SU-DHL-6 (cell line): ENCODE measurements around the gene NBDY.

Experiments used
- H2AFZ ChIP-seq: fragments of 200-600 bp; sonication (generic); 2 replicates; pipeline ENCODE4 v1.6.1; 2014; ENCODE audit warnings: low read depth, mild to moderate bottlenecking, moderate library complexity, mixed read lengths, antibody characterized with exemption, low read length; ENCODE audit not compliant: severe bottlenecking
- H3F3A ChIP-seq: fragments of 200-600 bp; shearing (Covaris generic); 2 replicates; pipeline ENCODE4 v1.6.0; 2016; ENCODE audit warnings: antibody characterized with exemption, mild to moderate bottlenecking; ENCODE audit not compliant: insufficient read depth
- H3K27ac ChIP-seq: fragments of 200-600 bp; sonication (generic); 2 replicates; pipeline ENCODE4 v1.5.1; 2016; ENCODE audit warnings: low read depth, mild to moderate bottlenecking, low read length, moderate library complexity, mixed read lengths
- H3K27me3 ChIP-seq: fragments of 200-600 bp; sonication (generic), shearing (Covaris generic); 2 replicates; pipeline ENCODE4 v1.6.0; 2014; ENCODE audit warnings: mild to moderate bottlenecking, low read length
- H3K36me3 ChIP-seq: fragments of 200-600 bp; sonication (generic); 2 replicates; pipeline ENCODE4 v1.6.1; 2014; ENCODE audit warnings: mild to moderate bottlenecking, low read length, mixed read lengths
- H3K4me2 ChIP-seq: fragments of 300-600, 200-600 bp; shearing (Covaris generic), sonication (generic); 2 replicates; pipeline ENCODE4 v1.6.0; 2014; ENCODE audit warnings: low read length, low read depth, mild to moderate bottlenecking; ENCODE audit not compliant: poor library complexity, severe bottlenecking
- H3K4me3 ChIP-seq: fragments of 200-600 bp; sonication (generic); 2 replicates; pipeline ENCODE4 v1.5.1; 2014; ENCODE audit warnings: antibody characterized with exemption, low read length, mild to moderate bottlenecking, mixed read lengths; ENCODE audit not compliant: insufficient read depth, poor library complexity, severe bottlenecking
- H3K79me2 ChIP-seq: fragments of 200-600 bp; sonication (generic); 2 replicates; pipeline ENCODE4 v1.6.1; 2014; ENCODE audit warnings: mild to moderate bottlenecking, low read length, moderate library complexity; ENCODE audit not compliant: insufficient read depth
- H3K9ac ChIP-seq: fragments of 200-600 bp; sonication (generic); 2 replicates; pipeline ENCODE4 v1.7.0; 2014; ENCODE audit warnings: mild to moderate bottlenecking, low read length
- H3K9me2 ChIP-seq: fragments of 200-600 bp; sonication (generic); replicated peaks from 2 replicates; pipeline ENCODE4 v1.6.1; 2014; ENCODE audit warnings: low read length; ENCODE audit not compliant: insufficient read depth
- H3K9me3 ChIP-seq: fragments of 200-600 bp; sonication (generic); 2 replicates; pipeline ENCODE4 v1.6.1; 2014; ENCODE audit warnings: low read length, mixed read lengths; ENCODE audit not compliant: insufficient read depth
- H4K20me1 ChIP-seq: fragments of 200-600 bp; sonication (generic); 2 replicates; pipeline ENCODE4 v1.6.1; 2014; ENCODE audit warnings: low read depth, mild to moderate bottlenecking, antibody characterized with exemption, low read length, moderate library complexity, mixed read lengths
- EZH2phosphoT487 ChIP-seq: fragments of 200-600 bp; sonication (generic), shearing (Covaris generic); conservative IDR thresholded peaks from 2 replicates; pipeline ENCODE4 v1.6.1; 2018; ENCODE audit warnings: mild to moderate bottlenecking, antibody characterized with exemption, low read length, moderate library complexity, mixed read lengths
- TF ChIP-seq, protein P1 (sequence below): fragments of 200-600 bp; sonication (generic); IDR thresholded peaks from one replicate; pipeline ENCODE4 v1.5.1; 2017; ENCODE audit warnings: antibody characterized with exemption, mild to moderate bottlenecking, low read length, moderate library complexity; ENCODE audit not compliant: insufficient read depth, poor library complexity, severe bottlenecking

The NBDY gene

DNA sequence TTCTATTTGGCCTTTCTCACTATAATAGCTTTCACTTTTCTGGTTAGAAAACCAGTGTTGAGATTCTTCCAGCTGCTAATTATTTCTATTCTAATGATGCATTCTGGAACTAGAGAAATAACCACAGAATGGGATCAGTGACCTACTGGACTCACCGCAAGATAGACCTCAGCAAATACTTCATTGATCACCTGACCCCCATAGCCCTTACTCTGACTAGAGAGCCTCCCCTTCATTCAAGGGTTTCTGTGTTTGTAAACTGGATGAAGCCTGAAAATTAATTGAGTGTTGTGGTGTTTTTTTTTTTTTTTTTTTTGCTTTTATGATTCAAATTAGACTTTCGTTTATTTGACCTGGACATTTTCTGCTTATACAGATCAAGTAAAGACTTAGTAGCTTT, 97.0 kb downstream of the NBDY start:
- Histone ChIP-seq H3K9me3 (no peaks in the 10 kb centered on the region), H4K20me1 (no peaks in the 10 kb centered on the region), H3K27me3 (no peaks in the 10 kb centered on the region), H3K4me2 (no peak overlapping the region), H3K4me3 (no peak overlapping the region), H3F3A (no peaks in the 10 kb centered on the region), H3K36me3 (no peaks in the 10 kb centered on the region), H3K9ac (no peak overlapping the region), H3K79me2 (no peaks in the 10 kb centered on the region), H3K9me2 (no peaks in the 10 kb centered on the region), H2AFZ (no peak overlapping the region), H3K27ac (no peak overlapping the region)
- TF ChIP-seq EZH2phosphoT487 = no peak
- TF ChIP-seq, protein P1, sequence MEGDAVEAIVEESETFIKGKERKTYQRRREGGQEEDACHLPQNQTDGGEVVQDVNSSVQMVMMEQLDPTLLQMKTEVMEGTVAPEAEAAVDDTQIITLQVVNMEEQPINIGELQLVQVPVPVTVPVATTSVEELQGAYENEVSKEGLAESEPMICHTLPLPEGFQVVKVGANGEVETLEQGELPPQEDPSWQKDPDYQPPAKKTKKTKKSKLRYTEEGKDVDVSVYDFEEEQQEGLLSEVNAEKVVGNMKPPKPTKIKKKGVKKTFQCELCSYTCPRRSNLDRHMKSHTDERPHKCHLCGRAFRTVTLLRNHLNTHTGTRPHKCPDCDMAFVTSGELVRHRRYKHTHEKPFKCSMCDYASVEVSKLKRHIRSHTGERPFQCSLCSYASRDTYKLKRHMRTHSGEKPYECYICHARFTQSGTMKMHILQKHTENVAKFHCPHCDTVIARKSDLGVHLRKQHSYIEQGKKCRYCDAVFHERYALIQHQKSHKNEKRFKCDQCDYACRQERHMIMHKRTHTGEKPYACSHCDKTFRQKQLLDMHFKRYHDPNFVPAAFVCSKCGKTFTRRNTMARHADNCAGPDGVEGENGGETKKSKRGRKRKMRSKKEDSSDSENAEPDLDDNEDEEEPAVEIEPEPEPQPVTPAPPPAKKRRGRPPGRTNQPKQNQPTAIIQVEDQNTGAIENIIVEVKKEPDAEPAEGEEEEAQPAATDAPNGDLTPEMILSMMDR = no peak

DNA sequence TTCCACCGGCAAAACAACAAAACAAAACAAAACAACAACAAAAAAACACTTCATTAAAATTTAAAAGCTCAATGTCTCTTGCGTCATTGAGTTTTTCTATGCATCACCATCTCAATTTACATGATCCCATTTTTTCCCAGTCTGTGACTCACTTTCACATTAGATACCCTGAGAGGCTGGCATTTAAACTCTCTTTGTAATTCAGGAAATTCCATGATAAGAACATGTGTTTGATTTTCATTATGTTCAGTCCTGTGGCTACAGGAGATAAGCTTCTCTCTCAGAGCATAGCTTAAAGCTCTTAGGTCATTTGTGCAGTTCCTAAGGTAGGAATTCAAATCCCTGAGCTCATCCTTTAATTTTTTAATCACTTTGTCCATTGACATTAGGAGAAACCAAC, 104.6 kb downstream of the NBDY start:
- Histone ChIP-seq H3K4me2 (no peak overlapping the region), H3K27ac (no peak overlapping the region), H2AFZ (no peak overlapping the region), H3K4me3 (no peak overlapping the region), H3F3A (no peaks in the 10 kb centered on the region), H4K20me1 (no peaks in the 10 kb centered on the region), H3K27me3 (no peaks in the 10 kb centered on the region), H3K9me3 (no peaks in the 10 kb centered on the region), H3K79me2 (no peaks in the 10 kb centered on the region), H3K9ac (no peak overlapping the region), H3K36me3 (no peaks in the 10 kb centered on the region), H3K9me2 (no peaks in the 10 kb centered on the region)
- no peak for TF ChIP-seq EZH2phosphoT487
- TF ChIP-seq, protein P1 = no peak

DNA sequence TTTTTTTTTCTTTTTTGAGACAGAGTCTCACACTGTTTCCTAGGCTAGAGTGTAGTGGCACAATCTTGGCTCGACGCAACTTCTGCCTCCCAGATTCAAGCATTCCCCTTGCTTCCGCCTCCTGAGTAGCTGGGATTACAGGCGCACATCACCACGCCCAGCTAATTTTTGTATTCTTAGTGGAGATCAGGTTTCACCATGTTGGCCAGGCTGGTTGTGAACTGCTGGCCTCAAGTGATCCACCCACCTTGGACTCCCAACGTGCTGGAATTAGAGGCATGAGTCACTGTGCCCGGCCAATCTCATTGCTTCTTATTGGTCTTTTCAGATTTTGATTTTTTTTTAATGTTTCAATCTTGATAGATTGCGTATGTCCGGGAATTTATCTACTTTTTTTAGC, 124.4 kb downstream of the NBDY start:
- Histone ChIP-seq H3K9me3 (no peaks in the 10 kb centered on the region), H3K27ac (no peak overlapping the region), H3K4me2 (no peak overlapping the region), H3K27me3 (no peaks in the 10 kb centered on the region), H4K20me1 (no peaks in the 10 kb centered on the region), H3K36me3 (no peaks in the 10 kb centered on the region), H3K9ac (no peak overlapping the region), H3K79me2 (no peaks in the 10 kb centered on the region), H3F3A (no peaks in the 10 kb centered on the region), H2AFZ (no peak overlapping the region), H3K4me3 (no peak overlapping the region), H3K9me2 (no peaks in the 10 kb centered on the region)
- TF ChIP-seq, protein P1 = no peak

GRCh38 chrX:56857042-56857441, 128.0 kb downstream of the NBDY start:
- no peak for TF ChIP-seq EZH2phosphoT487
- TF ChIP-seq, protein P1 = no peak
- no peak overlapping the region for H3K4me3 ChIP-seq
- H4K20me1 ChIP-seq = no peaks in the 10 kb centered on the region
- no peaks in the 10 kb centered on the region for H3F3A ChIP-seq
- H3K9me3 ChIP-seq = no peaks in the 10 kb centered on the region
- H2AFZ ChIP-seq = no peak overlapping the region
- H3K9ac ChIP-seq = no peak overlapping the region
- H3K4me2 ChIP-seq = no peak overlapping the region
- H3K27ac ChIP-seq = no peak overlapping the region
- no peaks in the 10 kb centered on the region for H3K9me2 ChIP-seq
- no peaks in the 10 kb centered on the region for H3K27me3 ChIP-seq
- no peaks in the 10 kb centered on the region for H3K79me2 ChIP-seq
- H3K36me3 ChIP-seq = no peaks in the 10 kb centered on the region
